OCI-LY3 (cell line): Measurements from ENCODE around the gene TAAR5.
"Not testable (repeated sequence)": the region's sequence is repeated elsewhere in the genome, so short reads cannot be mapped to it uniquely, and the experiment has no call there.

Source experiments
- H2AFZ ChIP-seq: fragments of 200-600, 300-600 bp; shearing (Covaris generic); 2 replicates; pipeline ENCODE4 v1.6.0; 2014; ENCODE audit warnings: antibody characterized with exemption, low read depth, low read length
- H3K27ac ChIP-seq: fragments of 200-600, 300-600 bp; sonication (generic); 2 replicates; pipeline ENCODE4 v1.5.1; 2014; ENCODE audit warnings: mild to moderate bottlenecking, low read length, moderate library complexity, mixed read lengths
- H3K27me3 ChIP-seq: fragments of 200-600, 300-600 bp; sonication (generic); 2 replicates; pipeline ENCODE4 v1.6.1; 2014; ENCODE audit warnings: low read depth, low read length, mixed read lengths
- H3K36me3 ChIP-seq: fragments of 200-600, 300-600 bp; sonication (generic); replicated peaks from 2 replicates; pipeline ENCODE3; 2014; ENCODE audit warnings: low read depth, low read length, mixed read lengths
- H3K4me1 ChIP-seq: fragments of 300-600, 200-600 bp; sonication (generic); 2 replicates; pipeline ENCODE4 v1.6.1; 2014; ENCODE audit warnings: low read length, mixed read lengths
- H3K4me2 ChIP-seq: fragments of 200-600, 300-600 bp; sonication (generic); 2 replicates; pipeline ENCODE4 v1.6.1; 2014; ENCODE audit warnings: low read length, mixed read lengths
- H3K4me3 ChIP-seq: fragments of 300-600, 200-600 bp; sonication (generic); 2 replicates; pipeline ENCODE4 v1.5.1; 2014; ENCODE audit warnings: antibody characterized with exemption, mild to moderate bottlenecking, low read length, moderate library complexity
- H3K79me2 ChIP-seq: fragments of 300-600, 200-600 bp; shearing (Covaris generic); 2 replicates; pipeline ENCODE4 v1.6.1; 2014; ENCODE audit warnings: mild to moderate bottlenecking, low read length, mixed read lengths
- H3K9ac ChIP-seq: fragments of 300-600, 200-600 bp; shearing (Covaris generic); 2 replicates; pipeline ENCODE4 v1.6.0; 2014; ENCODE audit warnings: mild to moderate bottlenecking, low read length, moderate library complexity
- H3K9me3 ChIP-seq: fragments of 200-600, 300-600 bp; shearing (Covaris generic); 2 replicates; pipeline ENCODE4 v1.6.1; 2014; ENCODE audit warnings: low read length, mixed read lengths; ENCODE audit not compliant: insufficient read depth
- H4K20me1 ChIP-seq: fragments of 200-600, 300-600 bp; sonication (generic); 2 replicates; pipeline ENCODE4 v1.6.1; 2016; ENCODE audit warnings: low read length, mixed read lengths; ENCODE audit not compliant: insufficient read depth
- EZH2phosphoT487 ChIP-seq: fragments of 200-600 bp; shearing (Covaris generic); IDR thresholded peaks from 2 replicates; pipeline ENCODE4 v1.6.1; 2018; ENCODE audit warnings: antibody characterized with exemption, mixed run types, low read depth
- TF ChIP-seq, protein P1 (sequence below): fragments of 200-600, 300-600 bp; sonication (generic); IDR thresholded peaks from 2 replicates; pipeline ENCODE4 v1.5.1; 2014; ENCODE audit warnings: antibody characterized with exemption, low read length, low read depth

TAAR5 gene

DNA sequence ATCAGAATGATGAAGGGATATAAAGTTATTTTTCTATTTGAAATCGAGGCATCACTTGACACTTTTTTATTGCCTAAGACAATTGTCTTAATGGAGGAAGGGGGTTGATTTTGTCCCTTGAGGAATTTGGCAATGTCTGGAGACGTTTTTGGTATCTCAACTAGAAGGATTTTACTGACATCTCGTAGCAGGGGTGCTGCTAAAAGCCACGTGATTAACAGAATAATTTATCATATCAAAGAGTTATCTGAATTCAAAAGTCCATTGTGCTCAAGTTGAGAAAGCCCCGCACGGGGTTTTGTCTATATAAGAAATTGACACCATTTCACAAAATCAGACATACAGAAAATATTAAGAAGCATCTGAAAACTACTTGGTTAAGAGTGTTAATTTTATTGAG is 20.9 kb downstream of the TAAR5 start:
- Histone ChIP-seq H3K4me1 (no peaks in the 10 kb centered on the region), H3K9me3 (no peaks in the 10 kb centered on the region), H3K36me3 (no peaks in the 10 kb centered on the region), H3K79me2 (no peaks in the 10 kb centered on the region), H3K27ac (no peak overlapping the region), H3K4me3 (no peak overlapping the region), H3K9ac (no peak overlapping the region), H3K4me2 (no peak overlapping the region), H3K27me3 (0 out of 2 replicates have a peak, but pooled peaks cover under 1% of the 10 kb centered on the region), H4K20me1 (no peaks in the 10 kb centered on the region), H2AFZ (no peak overlapping the region)
- TF ChIP-seq, protein P1, sequence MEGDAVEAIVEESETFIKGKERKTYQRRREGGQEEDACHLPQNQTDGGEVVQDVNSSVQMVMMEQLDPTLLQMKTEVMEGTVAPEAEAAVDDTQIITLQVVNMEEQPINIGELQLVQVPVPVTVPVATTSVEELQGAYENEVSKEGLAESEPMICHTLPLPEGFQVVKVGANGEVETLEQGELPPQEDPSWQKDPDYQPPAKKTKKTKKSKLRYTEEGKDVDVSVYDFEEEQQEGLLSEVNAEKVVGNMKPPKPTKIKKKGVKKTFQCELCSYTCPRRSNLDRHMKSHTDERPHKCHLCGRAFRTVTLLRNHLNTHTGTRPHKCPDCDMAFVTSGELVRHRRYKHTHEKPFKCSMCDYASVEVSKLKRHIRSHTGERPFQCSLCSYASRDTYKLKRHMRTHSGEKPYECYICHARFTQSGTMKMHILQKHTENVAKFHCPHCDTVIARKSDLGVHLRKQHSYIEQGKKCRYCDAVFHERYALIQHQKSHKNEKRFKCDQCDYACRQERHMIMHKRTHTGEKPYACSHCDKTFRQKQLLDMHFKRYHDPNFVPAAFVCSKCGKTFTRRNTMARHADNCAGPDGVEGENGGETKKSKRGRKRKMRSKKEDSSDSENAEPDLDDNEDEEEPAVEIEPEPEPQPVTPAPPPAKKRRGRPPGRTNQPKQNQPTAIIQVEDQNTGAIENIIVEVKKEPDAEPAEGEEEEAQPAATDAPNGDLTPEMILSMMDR = no peak
- TF ChIP-seq EZH2phosphoT487 = no peak

DNA sequence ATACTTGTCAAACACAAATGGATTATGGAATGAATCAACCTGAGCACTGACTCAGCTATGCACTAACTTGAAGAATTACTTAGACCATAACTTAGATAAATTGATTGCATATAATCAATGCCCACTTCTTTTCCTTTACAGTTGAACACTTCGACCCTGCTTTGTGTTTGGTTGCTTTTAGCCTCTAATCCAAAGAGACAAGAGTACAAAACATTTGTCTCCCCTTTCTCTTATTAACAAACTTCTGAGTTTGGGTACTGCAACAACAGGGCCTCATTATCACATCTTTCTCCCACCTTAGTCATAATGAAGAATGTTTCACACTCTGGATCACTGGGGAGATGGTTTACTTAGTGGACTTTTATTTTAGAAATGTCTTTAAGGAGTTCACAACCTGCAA is 22.0 kb downstream of the TAAR5 start:
- H3K27me3 ChIP-seq = 0 out of 2 replicates have a peak, but pooled peaks cover 10% of the 10 kb centered on the region
- no peaks in the 10 kb centered on the region for H4K20me1 ChIP-seq
- H3K27ac ChIP-seq = no peak overlapping the region
- H3K36me3 ChIP-seq = no peaks in the 10 kb centered on the region
- H3K4me2 ChIP-seq = no peak overlapping the region
- H3K79me2 ChIP-seq = no peaks in the 10 kb centered on the region
- H3K9me3 ChIP-seq = no peaks in the 10 kb centered on the region
- H2AFZ ChIP-seq = no peak overlapping the region
- H3K4me3 ChIP-seq = no peak overlapping the region
- TF ChIP-seq EZH2phosphoT487 = no peak
- TF ChIP-seq, protein P1 = no peak
- H3K9ac ChIP-seq = no peak overlapping the region
- H3K4me1 ChIP-seq = no peaks in the 10 kb centered on the region

DNA sequence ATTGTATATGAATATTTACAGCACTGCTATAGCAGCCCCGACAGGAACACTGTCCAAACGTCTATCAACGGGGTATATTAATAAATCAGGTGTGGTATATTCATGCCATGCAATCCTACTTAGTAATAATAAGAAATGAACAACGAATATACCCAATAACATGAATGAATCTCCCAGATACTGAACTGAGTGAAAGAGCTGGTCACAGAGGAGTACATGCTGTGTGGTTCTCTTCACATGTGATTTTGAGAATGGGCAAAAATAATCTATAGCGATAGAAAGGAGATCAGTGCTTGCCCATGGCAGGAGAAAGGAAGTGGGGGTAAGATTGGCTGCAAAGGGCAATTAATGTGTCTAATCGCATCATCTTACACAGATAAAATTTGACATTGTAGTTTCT is 23.1 kb downstream of the TAAR5 start:
- H3K27me3 ChIP-seq = 0 out of 2 replicates have a peak, but pooled peaks cover 12% of the 10 kb centered on the region
- H2AFZ ChIP-seq = no peak overlapping the region
- no peak overlapping the region for H3K4me3 ChIP-seq
- H3K4me1 ChIP-seq = no peaks in the 10 kb centered on the region
- no peaks in the 10 kb centered on the region for H3K79me2 ChIP-seq
- no peak overlapping the region for H3K4me2 ChIP-seq
- no peaks in the 10 kb centered on the region for H3K9me3 ChIP-seq
- no peaks in the 10 kb centered on the region for H3K36me3 ChIP-seq
- TF ChIP-seq, protein P1 = no peak
- no peak for TF ChIP-seq EZH2phosphoT487
- no peak overlapping the region for H3K27ac ChIP-seq
- H3K9ac ChIP-seq = no peak overlapping the region
- no peaks in the 10 kb centered on the region for H4K20me1 ChIP-seq

DNA sequence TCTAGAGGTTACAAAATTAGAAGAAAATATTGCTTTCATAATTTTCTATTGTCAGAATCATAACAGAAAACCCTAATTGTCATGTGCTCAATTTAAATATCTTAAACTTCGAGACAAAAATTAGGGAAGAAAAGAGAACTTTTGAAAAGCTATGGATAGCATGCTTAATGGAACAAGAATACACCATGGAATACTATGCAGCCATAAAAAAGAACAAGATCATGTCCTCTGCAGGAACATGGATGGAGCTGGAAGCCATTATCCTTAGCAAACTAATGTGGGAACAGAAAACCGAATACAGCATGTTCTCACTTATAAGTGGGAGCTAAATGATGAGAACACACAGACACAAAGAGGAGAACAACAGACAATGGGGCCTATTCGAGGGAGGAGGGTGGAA is 29.5 kb downstream of the TAAR5 start:
- 0 out of 2 replicates have a peak, but pooled peaks cover 12% of the 10 kb centered on the region for H3K27me3 ChIP-seq
- not testable (repeated sequence) for H4K20me1 ChIP-seq, H3K4me2 ChIP-seq, H3K36me3 ChIP-seq, H3K4me3 ChIP-seq, H2AFZ ChIP-seq, H3K79me2 ChIP-seq, H3K9me3 ChIP-seq, H3K27ac ChIP-seq, H3K4me1 ChIP-seq, H3K9ac ChIP-seq

DNA sequence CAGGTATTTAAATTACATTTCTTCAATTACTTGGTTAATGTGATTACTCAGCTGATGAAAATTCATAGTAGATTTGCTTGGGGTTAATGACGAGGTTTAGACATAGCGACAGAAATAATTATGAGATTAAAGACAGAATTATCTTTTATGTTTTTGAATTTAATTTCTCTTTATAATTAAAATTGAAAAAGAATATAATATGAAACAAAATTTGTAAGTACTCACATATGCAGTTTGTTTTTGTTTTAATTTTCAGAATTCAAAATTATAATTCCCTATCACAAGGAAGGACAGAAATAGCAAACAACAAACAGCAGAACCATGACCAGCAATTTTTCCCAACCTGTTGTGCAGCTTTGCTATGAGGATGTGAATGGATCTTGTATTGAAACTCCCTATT is 37.2 kb downstream of the TAAR5 start, which contains the start of gene TAAR8:
Gene TAAR8, plus strand, starts transcription at position 301 of the 400 bp plus-strand sequence. Its CDS starts 21 bp downstream, at position 322.
- H3K9ac ChIP-seq = no peak within 1 kb of the TSS
- H3K4me1 ChIP-seq = peaks cover 6% of the 10 kb centered on the region
- H3K36me3 ChIP-seq = no peaks in the 10 kb centered on the region
- H2AFZ ChIP-seq = no peak within 1 kb of the TSS
- no peaks in the 10 kb centered on the region for H3K27me3 ChIP-seq
- TF ChIP-seq EZH2phosphoT487 = no peak
- TF ChIP-seq, protein P1 = no peak
- H3K79me2 ChIP-seq = no peaks in the 10 kb centered on the region
- H3K9me3 ChIP-seq = no peaks in the 10 kb centered on the region
- H3K4me3 ChIP-seq = no peak within 1 kb of the TSS
- no peak within 1 kb of the TSS for H3K4me2 ChIP-seq
- no peak within 1 kb of the TSS for H3K27ac ChIP-seq
- H4K20me1 ChIP-seq = no peaks in the 10 kb centered on the region
